HG02571 (cell line): Measurements from ENCODE around the gene TUNAR.

Experiments used
- ATAC-seq: cut with Tn5 transposase; IDR thresholded peaks from one replicate; pipeline ENCODE4 v1.9.1; 2021; ENCODE audit warnings: mild to moderate bottlenecking, moderate library complexity; ENCODE audit not compliant: unreplicated experiment

Gene TUNAR

DNA sequence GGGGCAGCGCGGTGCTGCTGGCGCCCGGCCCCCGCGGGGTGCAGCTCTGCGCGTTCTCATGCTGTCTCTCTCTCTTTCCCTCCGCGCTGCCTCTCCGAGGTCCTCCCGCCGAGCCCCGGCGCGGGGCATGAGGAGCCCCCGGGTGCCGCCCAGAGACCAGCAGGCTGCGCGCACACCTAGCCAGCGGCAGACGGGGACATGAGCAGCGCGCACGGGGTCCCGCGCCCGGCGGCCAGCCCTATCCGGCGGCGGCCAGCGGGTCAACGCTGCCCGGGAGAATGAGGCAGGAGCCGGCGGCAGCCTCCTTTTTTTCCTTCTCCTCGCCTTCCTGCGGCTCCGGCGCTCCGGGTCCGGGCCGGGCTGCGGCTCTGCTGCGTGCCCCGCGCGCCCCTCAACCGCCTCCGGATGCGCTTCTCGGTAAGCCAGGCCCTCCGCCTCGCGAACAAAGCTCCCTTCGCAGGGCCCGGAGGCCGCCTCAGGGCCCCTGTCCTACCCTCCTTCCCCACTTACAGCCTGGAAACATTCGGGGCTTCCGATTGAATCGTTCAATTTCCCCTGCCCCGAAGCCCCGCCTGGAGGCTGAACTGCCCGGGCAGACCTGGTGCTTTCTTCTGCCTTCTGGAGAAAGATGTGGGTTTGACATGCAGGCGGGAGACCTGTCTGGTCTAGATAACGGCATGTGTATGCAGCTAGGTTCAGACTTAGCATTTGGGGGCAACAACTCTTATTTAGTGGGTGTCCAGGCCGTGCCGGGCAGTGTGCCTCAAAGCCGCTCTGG is at the start of gene TUNAR:
Gene TUNAR (plus strand): TSS at position 72 of the 778 bp plus-strand sequence.
- ATAC-seq, result no peak

DNA sequence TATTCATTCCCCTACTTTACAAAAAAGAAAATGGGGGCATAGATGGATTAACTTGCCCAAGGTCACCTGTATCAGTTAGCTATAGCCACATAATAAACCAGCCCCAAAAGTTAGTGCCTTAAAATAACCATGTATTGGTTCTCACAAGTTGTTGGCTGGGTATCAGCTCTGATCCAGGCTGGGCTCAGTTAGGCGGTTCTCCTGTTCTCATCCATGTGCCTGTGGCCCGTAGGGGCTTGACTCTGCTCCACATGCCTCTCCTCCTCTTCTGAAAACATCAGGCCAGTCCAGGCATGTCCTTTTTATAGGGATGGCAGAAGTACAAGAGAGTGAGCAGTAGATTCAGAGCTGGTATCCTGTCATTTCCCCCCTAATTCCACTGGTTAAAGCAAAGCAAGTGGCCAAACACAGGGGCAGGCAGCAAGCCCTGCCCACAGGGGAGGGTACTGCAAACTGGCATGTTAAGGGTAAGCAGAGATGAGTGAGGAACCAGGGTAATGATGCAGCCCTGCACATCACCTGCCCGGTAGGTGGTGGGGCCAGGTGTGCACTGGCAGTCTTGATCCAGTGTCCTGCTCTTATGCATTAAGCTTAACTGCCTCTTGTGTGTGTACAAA is 47.9 kb upstream of the TUNAR start:
- ATAC-seq, result no peak

DNA sequence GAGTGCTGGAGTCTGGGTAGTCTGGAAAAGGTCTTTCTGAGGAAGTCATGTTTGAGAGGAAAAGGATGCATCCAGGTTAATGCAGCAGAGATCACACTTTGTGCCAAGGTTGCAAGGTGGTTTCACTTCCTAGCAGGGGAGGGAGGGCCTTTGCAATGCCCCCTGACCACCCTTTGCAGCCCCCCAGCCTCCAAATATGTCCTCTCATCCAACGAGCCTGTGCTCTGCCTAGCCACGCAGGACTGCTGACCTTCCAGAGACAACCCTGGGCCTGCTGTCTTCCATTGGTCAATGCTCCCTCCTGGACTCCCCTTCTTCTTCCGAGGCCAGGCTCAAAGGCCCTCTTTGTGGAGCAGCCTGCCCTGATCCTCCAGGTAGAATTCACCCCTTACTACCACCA is 47.3 kb upstream of the TUNAR start:
- ATAC-seq, result no peak

DNA sequence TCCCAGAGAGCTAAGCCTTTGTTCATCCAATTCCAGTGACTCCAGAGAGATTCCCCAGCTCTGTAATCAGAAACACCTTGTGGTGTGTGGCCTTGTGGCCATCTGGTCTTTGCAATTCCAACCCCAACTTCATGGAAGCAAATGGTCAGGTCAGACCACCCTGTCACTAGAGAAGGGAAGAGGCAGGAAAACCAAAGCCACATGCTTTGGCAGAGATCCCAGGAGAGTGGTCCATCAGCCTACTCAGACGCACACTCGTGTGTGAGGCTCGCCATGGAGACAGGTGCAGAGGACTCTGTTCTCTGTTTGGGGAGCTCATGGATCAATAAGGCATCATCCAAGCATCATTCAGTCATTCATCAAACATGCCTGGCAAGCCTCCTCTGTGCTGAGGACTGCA is 46.2 kb upstream of the TUNAR start:
- ATAC-seq, result no peak

DNA sequence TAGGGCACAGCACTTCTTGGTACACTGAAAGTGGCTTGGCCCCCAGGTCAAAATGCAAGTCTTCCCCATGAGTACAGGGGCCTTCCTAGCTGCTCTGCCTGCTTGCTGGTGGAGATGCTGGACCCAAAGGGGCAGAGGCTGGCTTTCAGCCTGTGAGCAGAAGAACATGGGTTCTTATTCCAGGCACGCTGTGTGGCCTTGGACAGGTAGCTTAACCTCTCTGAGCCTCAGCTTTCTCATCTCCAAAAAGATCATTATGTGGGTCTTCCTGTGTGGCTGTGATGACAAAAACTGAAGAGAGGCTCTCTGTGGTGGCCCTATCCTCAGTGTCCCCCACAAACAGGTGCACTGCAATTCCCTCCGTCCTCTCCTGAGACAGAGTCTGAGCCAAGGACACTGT is 45.6 kb upstream of the TUNAR start:
- ATAC-seq, result no peak

DNA sequence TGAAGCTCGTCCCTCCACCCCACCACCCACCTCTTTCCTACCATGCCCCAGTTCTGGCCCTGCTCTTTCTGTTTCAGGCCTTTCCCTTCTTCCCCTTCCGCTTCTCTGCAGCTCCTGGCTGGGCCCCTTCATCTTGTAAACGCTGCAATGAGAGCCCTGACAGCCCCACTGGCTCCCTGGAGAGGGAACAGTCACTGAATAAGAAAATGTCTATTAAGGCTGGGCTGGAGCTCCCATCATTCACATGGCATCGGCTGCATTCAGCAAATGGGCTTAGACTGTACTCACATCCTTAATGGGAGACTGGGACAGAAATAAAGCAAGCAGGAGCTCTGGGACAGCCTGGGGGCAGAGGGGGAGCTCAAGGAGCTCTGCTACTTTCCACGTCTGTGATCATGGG is 45.2 kb upstream of the TUNAR start:
- no peak for ATAC-seq

DNA sequence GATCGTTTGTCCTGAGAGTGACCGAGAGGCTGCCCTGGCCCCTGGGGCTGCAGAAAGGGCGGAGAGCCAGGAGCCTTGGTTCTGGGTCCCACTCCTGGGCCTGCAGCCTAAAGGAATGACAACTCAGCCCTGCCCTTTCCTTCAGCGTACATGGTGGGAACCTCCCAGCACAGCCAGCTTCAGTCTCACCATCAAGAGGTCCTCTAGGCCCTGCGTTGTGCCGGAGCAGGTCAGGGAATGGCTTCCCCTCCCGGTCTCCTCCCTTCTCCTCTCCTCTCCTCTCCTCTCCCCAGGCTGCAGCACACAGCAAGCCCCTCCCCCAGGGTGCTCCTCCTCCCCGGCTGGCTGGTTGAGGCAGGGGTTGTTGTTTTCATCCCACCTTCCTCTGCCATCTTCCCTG is 44.6 kb upstream of the TUNAR start:
- no peak for ATAC-seq

DNA sequence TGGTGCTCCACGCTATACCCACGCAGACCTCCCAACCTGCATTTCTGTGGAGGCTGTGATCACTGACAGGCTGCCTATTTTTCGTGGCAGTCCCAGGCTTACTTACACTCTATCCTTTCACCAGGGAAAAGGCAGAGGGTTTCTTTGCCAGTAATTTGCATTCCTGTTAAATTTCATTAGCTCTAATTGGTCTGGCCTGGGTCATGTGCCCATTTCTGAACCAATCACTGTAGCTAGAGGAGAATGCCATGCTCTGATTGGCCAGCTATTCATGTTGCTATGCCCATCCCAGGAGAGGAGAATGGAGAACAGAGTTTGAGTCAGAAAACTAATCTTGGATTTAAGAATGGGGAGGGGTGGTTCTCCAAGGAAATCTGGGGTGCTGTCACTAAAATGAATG is 43.2 kb upstream of the TUNAR start:
- no peak for ATAC-seq

DNA sequence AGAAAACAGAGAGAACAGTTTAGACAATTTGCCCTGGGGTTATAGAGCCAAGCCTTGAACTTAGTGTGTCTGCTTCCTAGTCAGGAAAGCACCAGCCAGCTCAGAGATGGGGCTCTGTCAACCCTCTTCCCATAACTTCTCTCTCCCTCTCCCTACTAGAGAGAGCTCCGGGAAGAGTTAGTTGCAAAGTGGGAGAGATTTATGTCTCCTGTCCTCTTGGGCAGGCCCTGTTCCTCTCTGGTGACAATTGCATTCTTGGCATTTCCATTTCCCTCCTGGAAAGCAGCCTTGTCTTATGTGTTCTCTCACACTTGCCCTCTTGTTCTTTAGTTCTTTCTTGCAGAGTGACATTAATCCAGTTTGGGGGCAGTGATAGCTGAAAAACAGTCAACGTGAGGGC is 42.1 kb upstream of the TUNAR start:
- no peak for ATAC-seq

DNA sequence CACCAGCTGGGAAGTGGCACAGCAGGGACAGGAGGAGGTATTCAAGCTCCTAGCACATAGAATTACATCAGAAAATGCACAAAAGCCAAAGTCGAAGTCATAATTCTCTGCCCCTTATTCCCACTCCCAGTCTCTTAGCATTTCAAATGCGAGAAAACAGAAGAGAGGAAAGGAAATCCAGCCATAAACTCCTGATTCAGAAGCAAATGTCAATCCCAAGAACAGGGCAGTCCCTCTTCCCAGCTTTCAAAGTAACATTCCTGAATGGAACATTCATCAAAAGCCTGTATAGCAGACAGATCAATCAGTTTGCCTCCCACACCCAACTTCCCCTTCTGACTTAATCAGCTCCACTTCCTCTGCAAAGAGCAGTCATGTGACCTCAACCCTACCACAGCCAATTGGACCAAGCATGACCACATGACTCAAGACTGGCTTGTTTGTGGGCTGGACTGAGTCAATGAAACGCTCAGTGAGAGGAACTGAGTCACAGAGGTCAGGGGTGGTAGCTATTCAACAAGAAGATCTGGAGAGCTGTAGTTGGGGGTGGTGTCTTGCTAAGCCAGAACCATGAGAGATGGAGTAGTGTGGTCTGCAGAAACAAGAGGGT is 41.4 kb upstream of the TUNAR start:
- ATAC-seq, result no peak

DNA sequence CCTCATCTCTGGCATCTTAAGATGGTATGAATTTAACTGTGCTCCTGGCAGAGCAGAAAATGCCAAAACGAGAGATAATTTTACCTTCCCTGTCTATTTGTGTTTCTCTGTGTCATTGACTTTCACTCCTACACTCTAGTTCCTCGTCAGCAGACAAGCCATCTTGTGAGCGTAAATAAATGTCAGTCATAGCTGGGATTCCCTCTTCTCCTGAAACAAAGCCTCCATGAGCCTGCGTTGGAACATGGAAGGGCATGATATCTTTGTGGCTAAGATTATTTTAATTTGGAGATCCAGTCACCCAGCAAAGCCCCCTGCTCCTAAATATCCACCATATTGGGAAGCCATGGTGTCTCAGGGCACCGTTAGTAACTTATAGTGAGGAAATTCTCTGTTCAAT is 37.8 kb upstream of the TUNAR start:
- ATAC-seq, result no peak

DNA sequence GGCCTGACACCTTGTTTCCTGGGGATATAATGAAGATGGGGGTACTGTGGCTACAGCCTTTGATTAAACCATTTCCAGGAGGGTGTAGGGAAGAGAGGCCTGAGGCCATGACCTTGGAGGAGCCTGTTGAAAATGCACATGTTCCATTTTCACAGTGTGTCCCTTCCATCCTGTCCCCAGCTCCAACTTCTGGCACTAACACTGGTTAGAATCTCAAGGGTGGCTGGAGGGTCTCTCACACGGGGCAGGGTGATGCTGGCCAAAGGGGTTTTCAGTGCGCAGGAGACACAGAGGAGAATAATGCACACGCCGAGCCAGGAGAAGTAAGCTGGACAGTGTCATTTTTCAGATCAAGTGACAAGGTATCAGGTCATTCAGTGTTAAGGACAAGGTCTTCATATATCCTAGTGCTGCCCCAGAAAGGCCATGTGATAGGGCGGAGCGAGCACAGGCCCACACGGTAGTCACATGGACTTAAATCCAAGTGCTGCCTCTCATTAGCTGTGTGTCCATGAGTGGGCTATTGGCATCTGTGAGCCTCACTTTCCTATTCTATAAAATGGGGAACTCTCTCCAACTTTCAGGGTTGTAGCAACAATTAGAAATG is 36.4 kb upstream of the TUNAR start:
- ATAC-seq, result no peak

DNA sequence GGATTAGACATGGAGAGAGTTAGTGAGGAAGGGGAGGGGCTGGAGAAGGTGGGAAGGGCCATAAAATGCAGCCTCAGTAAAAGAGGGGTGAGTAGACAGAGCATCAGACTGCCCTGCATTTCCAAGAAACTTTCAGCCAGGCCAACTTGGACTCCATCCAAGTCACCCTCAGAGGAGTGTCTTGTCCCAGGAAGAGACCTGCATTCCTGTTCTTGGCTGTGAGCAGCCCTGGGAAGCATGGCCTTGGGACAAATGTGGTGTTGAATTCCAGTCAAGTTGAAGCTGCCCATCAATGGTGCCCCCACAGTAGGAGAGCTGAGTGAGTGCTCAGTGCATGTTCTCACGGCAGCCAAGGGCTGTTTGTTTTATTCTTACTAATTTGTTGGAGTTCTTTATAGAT is 35.0 kb upstream of the TUNAR start:
- no peak for ATAC-seq

DNA sequence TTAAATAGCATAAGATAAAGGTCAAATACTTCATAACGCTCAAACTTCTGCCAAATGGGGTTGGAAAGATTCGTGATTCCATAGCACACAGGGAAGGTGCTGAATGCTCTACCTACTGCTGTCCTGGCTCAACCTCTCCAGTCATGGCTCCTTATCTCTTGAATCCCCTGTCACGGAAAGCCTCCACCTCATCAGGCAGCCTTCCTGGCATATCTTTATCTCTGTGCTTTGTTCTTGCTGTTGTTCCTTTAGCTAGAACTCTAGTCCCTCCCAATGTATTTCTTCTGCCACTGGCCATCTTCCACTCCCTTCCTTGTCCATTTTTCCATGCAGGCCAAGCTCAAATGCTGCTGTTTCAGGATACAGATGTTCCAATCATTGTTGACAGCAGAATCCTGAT is 26.9 kb upstream of the TUNAR start:
- no peak for ATAC-seq

DNA sequence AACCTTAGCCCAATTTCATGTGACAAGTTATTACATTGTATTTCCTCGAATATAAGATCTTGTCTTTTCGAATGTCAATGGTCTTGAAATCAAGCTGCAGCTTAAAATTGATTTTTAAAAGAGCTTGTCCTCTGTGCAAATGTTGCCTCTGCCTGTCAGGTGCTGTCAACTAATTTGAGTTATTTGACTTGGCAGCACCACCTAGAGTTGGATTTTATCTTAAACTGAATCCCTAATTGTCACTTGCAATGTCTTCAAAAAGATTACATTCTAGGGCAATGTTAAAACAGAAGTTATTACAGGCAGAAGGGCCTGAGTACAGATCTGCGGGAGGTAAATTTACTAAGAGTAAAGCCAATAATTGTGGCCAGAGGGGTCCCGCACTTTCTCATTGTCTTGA is 26.2 kb upstream of the TUNAR start:
- ATAC-seq, result no peak

DNA sequence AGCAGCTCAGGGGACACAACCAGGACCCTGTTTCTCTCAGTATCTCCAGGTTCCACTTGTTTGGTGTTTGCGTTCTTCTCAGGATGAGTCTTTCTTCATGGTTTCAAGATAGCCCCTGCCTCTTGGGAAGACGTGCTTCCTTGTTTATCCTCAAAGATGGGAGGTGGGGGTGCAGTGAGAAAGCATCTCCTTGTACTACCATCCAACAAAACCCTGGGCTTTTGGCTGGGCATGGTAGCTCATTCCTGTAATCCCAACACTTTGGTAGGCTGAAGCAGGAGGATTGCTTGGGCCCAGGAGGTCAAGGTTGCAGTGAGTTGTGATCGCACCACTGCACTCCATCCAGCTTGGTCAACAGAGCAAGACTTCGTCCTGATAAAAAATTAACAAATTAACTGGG is 21.0 kb upstream of the TUNAR start:
- ATAC-seq, result no peak

DNA sequence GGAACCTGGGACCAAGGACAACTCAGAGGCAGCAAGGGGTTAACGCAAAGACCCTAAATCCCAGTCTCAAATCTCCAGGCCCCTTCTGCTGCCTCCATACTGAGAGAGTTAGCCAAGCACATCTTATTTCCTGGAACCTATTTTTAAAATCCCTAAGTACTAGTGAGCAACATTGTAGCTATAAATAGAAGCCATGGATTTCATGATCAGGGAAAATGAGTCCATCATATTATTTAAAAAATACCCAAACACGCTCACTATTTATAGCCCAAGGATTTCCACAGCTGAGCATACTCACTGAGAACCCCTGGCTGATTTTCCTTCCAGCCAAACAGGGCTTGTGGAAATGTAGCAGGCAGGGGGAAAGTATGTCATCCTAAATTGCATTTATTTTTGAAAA is 19.4 kb upstream of the TUNAR start:
- no peak for ATAC-seq

DNA sequence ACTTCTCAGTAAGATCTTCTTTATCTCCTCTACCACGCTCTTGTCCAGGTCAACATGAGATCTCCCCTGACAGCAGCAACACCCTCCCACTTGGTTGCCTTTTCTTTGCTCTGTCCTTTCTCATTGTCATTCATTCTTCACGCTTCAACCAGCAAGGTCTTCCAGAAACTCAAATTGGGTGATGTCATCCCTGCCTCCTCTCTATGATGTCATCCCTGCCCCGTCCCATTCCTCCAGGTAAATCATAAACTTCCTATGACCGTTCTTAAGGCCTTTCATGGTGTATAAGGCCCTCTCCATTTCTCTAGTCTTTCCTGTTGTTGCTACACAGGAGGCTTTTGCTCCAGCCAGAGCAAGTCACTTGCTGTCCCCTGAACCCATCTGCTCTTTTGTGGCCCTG is 17.7 kb upstream of the TUNAR start:
- ATAC-seq, result no peak

DNA sequence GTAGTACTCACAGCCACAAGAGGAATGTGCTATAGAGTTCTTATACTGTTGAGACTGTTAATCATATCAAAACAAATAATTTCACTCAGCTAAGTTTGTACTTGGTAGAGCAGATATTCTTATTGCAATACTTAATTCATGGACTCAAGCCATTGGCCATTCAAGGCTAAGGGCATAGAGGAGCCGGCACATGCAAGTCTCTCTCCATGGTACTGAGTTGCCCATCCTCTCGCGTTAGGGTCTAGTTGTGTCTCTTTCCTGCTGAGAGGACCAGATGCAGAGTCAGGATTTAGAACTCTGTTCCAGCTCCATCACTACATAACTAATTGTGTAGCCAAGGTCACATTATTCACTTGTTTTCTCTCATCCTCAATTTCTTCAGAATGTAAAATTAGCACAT is 14.4 kb upstream of the TUNAR start:
- ATAC-seq, result no peak

DNA sequence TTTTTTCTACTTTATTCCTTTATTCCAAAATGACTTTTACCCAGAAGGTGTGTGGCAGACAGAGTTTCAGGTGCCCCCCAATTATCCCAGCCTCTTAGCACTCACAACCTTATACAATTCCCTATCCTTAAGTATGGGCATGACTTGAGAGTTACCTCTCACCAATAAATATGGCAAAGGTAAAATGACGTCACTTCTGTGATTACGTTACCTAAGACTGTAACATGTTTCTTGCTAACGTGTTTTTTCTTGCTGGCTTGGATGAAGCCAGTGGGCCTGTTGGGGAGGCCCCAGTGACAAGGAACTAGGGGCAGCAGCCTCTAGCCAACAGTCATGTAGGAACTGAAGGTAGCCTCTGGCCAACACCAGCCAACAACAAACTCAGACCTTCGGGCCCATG is 13.3 kb upstream of the TUNAR start:
- ATAC-seq, result no peak

DNA sequence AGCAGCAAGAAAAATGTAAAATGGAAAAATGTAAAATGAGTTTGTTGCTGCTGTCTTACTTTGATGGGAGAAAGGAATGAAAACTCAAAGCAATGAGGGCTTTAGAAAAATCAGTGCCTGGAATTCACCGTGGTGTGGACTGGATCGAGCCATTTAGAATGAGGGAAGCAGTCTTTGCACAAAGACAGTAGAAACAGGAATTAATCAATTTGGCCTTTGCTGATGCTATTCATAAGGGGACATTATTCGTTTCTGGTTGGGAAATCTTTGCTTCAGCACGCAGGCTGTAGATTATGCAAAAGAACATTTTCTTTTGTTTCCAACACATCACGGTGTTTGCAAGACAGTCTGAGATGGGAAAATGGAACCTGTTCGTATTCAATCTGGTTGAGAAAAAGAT is 6.9 kb upstream of the TUNAR start:
- ATAC-seq, result no peak

DNA sequence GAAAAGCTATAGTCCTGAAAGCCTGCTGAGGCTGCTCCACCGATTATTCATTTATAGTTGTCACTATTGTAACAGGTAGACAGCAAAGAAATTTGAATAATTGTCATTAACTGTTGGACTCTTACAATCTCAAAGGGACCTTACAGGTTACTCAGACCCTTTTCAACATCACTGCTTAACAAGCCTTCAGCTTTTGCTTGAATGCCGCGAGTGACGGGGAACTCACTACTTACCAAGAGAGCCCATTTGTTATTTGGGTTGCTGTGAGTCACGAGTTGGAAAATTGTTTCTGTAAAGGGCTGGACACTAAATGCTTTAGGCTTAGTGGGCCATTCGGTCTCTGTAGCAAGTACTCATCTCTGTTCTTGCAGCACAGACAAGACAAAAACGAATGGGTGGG is 5.9 kb upstream of the TUNAR start:
- ATAC-seq, result no peak
